Neuronal stem cell (in vitro differentiated cells): ENCODE measurements around the gene CYB5B.

Experiments used
- DNase-seq: peaks from one replicate; pipeline ENCODE4 v3.0.0-alpha.2; 2013; ENCODE audit warnings: low spot score
- H2AFZ ChIP-seq: one replicate; pipeline ENCODE4 v1.6.1; 2013; ENCODE audit warnings: mild to moderate bottlenecking, low read length, inconsistent platforms
- H2AK5ac ChIP-seq: 2 replicates; pipeline ENCODE4 v1.6.1; 2013; ENCODE audit warnings: low read depth, mild to moderate bottlenecking, inconsistent platforms, low read length, moderate library complexity, mixed read lengths
- H2BK120ac ChIP-seq: 2 replicates; pipeline ENCODE4 v1.6.1; 2013; ENCODE audit warnings: low read depth, mild to moderate bottlenecking, inconsistent platforms, low read length, moderate library complexity, mixed read lengths
- H2BK12ac ChIP-seq: one replicate; pipeline ENCODE4 v1.6.1; 2013; ENCODE audit warnings: low read length, inconsistent platforms
- H2BK15ac ChIP-seq: 2 replicates; pipeline ENCODE4 v1.6.1; 2013; ENCODE audit warnings: mild to moderate bottlenecking, low read length, inconsistent platforms, mixed read lengths
- H2BK5ac ChIP-seq: one replicate; pipeline ENCODE4 v1.6.1; 2013; ENCODE audit warnings: inconsistent platforms, mild to moderate bottlenecking, low read length, moderate library complexity
- H3K14ac ChIP-seq: one replicate; pipeline ENCODE4 v1.6.1; 2013; ENCODE audit warnings: low read length, inconsistent platforms
- H3K18ac ChIP-seq: 2 replicates; pipeline ENCODE4 v1.6.1; 2013; ENCODE audit warnings: low read length, inconsistent platforms
- H3K23ac ChIP-seq: 2 replicates; pipeline ENCODE4 v1.6.1; 2013; ENCODE audit warnings: low read depth, mild to moderate bottlenecking, mixed read lengths, low read length, inconsistent platforms; ENCODE audit not compliant: poor library complexity
- H3K27ac ChIP-seq: replicated peaks from 3 replicates; pipeline ENCODE4 v1.5.1; 2013; ENCODE audit warnings: low read length, inconsistent platforms
- H3K27me3 ChIP-seq, 3 experiments: 2 replicates each; pipeline ENCODE4 v1.6.1; 2013; ENCODE audit warnings: low read length in 3 of 3, mild to moderate bottlenecking in 2 of 3, inconsistent platforms in 1 of 3, low read depth in 1 of 3, mixed read lengths in 1 of 3, moderate library complexity in 1 of 3; ENCODE audit not compliant: control insufficient read depth in 3 of 3, insufficient read depth in 3 of 3
- H3K36me3 ChIP-seq, 2 donors: replicated peaks in 1 of 2; 2 replicates each; pipeline ENCODE4 v1.6.1; 2013; ENCODE audit warnings: low read length in 2 of 2; ENCODE audit not compliant: control insufficient read depth in 2 of 2, insufficient read depth in 2 of 2
- H3K4ac ChIP-seq: 2 replicates; pipeline ENCODE4 v1.6.1; 2013; ENCODE audit warnings: inconsistent platforms, mild to moderate bottlenecking, low read length, moderate library complexity
- H3K4me1 ChIP-seq, 2 donors: 1 replicate in 1 of 2; 2 replicates in 1 of 2; pipeline ENCODE4 v1.6.1; 2013; ENCODE audit warnings: low read length in 2 of 2, low read depth in 1 of 2; ENCODE audit not compliant: control insufficient read depth in 2 of 2, insufficient read depth in 1 of 2
- H3K4me2 ChIP-seq: one replicate; pipeline ENCODE4 v1.6.1; 2013; ENCODE audit warnings: mild to moderate bottlenecking, low read length, inconsistent platforms; ENCODE audit not compliant: insufficient read depth, poor library complexity, severe bottlenecking
- H3K4me3 ChIP-seq, 2 donors: 2 replicates each; pipeline ENCODE4 v1.5.1; 2013; ENCODE audit warnings: low read length in 2 of 2, mild to moderate bottlenecking in 2 of 2, inconsistent platforms in 1 of 2, moderate library complexity in 1 of 2
- H3K79me1 ChIP-seq: one replicate; pipeline ENCODE4 v1.6.1; 2013; ENCODE audit warnings: low read depth, mild to moderate bottlenecking, inconsistent platforms, low read length, moderate library complexity
- H3K9ac ChIP-seq: one replicate; pipeline ENCODE4 v1.6.1; 2013; ENCODE audit warnings: mild to moderate bottlenecking, low read depth, low read length, inconsistent platforms; ENCODE audit not compliant: poor library complexity
- H3K9me3 ChIP-seq, 2 donors: replicated peaks in 1 of 2; 2 replicates each; pipeline versions ENCODE3 to v1.6.1; 2013; ENCODE audit warnings: low read length in 2 of 2, mild to moderate bottlenecking in 2 of 2, inconsistent platforms in 1 of 2, low read depth in 1 of 2, mixed read lengths in 1 of 2, moderate library complexity in 1 of 2; ENCODE audit not compliant: control insufficient read depth in 2 of 2, insufficient read depth in 1 of 2
- H4K8ac ChIP-seq: one replicate; pipeline ENCODE4 v1.6.1; 2013; ENCODE audit warnings: low read depth, mild to moderate bottlenecking, inconsistent platforms, low read length, moderate library complexity
- H4K91ac ChIP-seq: one replicate; pipeline ENCODE4 v1.6.1; 2013; ENCODE audit warnings: low read length, low read depth, mild to moderate bottlenecking, inconsistent platforms; ENCODE audit not compliant: poor library complexity
- WGBS, 2 donors: extraction: QIAGEN DNeasy Blood & Tissue Kit; methylation state at CpG; one replicate each; pipeline ENCODE4 v1.1.7; 2013; ENCODE audit warnings: missing lambda C conversion rate in 2 of 2, mixed read lengths in 1 of 2; ENCODE audit not compliant: insufficient read length in 2 of 2, insufficient replicate concordance in 1 of 2; ENCODE audit errors: extremely low coverage in 2 of 2; 5-methylcytosine and 5-hydroxymethylcytosine counted together

The CYB5B gene

GRCh38 chr16:69393898-69394849 lies 30.2 kb upstream of the CYB5B start:
- Histone ChIP-seq H2BK120ac (no peak overlapping the region), H3K4me3 (no peak overlapping the region), H3K27me3 (peaks cover 0 to 5% (median 0%) of the 10 kb centered on the region in 3 experiments), H3K4me1 (peaks cover 0 to 3% of the 10 kb centered on the region in 2 donors), H3K36me3 (no peaks in the 10 kb centered on the region), H3K14ac (no peak overlapping the region), H3K18ac (no peak overlapping the region), H2BK15ac (no peak overlapping the region), H3K23ac (no peak overlapping the region), H2AFZ (peak overlapping the region; percentile 65), H3K27ac (no peak overlapping the region), H2BK5ac (no peak overlapping the region), H3K4me2 (no peak overlapping the region), H4K8ac (no peak overlapping the region), H3K9ac (no peak overlapping the region), H3K4ac (no peak overlapping the region), H2BK12ac (no peak overlapping the region), H3K79me1 (no peaks in the 10 kb centered on the region), H3K9me3 (no peaks in the 10 kb centered on the region), H4K91ac (no peak overlapping the region), H2AK5ac (no peak overlapping the region)
- DNase-seq = no peak
- no CpG with 5 or more reads among the region's 10 CpGs for WGBS, 2 donors

GRCh38 chr16:69395859-69396186 lies 28.6 kb upstream of the CYB5B start:
- no peaks in the 10 kb centered on the region for H3K36me3 ChIP-seq
- no peaks in the 10 kb centered on the region for H3K79me1 ChIP-seq
- no peak for DNase-seq
- no peak overlapping the region for H2AK5ac ChIP-seq
- H2BK120ac ChIP-seq = no peak overlapping the region
- H2AFZ ChIP-seq = peak overlapping the region; percentile 92
- H4K8ac ChIP-seq = no peak overlapping the region
- no peak overlapping the region for H3K27ac ChIP-seq
- H3K18ac ChIP-seq = no peak overlapping the region
- no peak overlapping the region for H3K9ac ChIP-seq
- no peak overlapping the region for H4K91ac ChIP-seq
- peaks cover 0 to 5% (median 0%) of the 10 kb centered on the region in 3 experiments for H3K27me3 ChIP-seq
- no peaks in the 10 kb centered on the region for H3K9me3 ChIP-seq
- no peak overlapping the region for H3K4ac ChIP-seq
- no peak overlapping the region for H2BK15ac ChIP-seq
- no peak overlapping the region for H3K23ac ChIP-seq
- H3K4me3 ChIP-seq = no peak overlapping the region
- no peak overlapping the region for H3K14ac ChIP-seq
- H2BK12ac ChIP-seq = no peak overlapping the region
- H3K4me1 ChIP-seq = peaks cover 0 to 5% of the 10 kb centered on the region in 2 donors
- H2BK5ac ChIP-seq = no peak overlapping the region
- no peak overlapping the region for H3K4me2 ChIP-seq

DNA sequence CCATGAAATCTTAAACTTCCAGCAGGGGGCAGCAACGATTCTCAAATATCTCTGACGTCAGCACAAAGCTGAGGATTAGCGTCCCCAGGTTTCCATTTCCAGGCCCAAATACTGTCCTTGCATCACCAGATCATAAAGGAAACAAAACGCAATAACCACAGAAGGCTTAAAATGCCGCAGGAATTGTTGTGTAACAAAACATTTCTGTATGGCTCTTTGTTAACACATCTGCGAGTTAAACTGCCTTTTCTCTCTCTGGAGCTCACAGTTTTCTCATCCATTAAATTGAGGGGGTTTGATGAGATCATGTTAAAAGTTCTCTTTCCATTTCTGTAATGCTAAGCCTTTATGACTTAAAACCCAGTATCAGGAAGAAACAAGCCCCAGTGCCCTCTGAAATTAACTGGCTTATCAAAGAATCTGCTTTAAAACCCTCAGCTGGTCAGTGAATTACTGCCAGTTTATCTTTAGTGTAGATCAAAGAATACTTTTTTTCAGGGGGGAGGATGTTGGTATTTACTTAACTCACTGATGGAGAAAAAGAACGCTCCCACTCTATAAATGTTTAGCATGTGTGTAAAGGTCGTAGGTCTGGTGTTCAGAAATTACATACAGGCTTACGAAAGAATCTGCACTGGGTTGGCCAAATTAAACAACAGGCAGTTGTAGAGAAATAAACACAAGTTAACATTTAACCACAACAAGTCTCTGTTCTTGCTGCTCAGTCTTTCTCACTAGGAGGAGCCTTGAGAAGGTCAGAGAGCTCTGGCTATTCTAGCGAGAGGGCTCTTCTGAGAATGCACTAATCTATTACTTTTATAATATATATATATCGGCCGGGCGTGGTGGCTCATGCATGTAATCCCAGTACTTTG lies 28.0 kb upstream of the CYB5B start:
- no peak overlapping the region for H2BK5ac ChIP-seq
- no peak overlapping the region for H3K27ac ChIP-seq

More for the DNA sequence above, 28.0 kb upstream of the CYB5B start:
- DNase-seq = peak; percentile 84
- peaks cover 0 to 5% of the 10 kb centered on the region in 2 donors for H3K4me1 ChIP-seq
- H2AFZ ChIP-seq = peak overlapping the region; percentile 92
- no peak overlapping the region for H2BK12ac ChIP-seq
- no peaks in the 10 kb centered on the region for H3K79me1 ChIP-seq
- no peak overlapping the region for H4K91ac ChIP-seq
- no CpG with 5 or more reads among the region's 13 CpGs for WGBS, 2 donors
- no peak overlapping the region for H3K9ac ChIP-seq
- H3K4ac ChIP-seq = no peak overlapping the region
- no peak overlapping the region for H2AK5ac ChIP-seq
- H3K4me2 ChIP-seq = no peak overlapping the region
- H2BK15ac ChIP-seq = no peak overlapping the region
- no peak overlapping the region for H4K8ac ChIP-seq
- no peak overlapping the region for H3K23ac ChIP-seq
- peaks cover 0 to 5% (median 0%) of the 10 kb centered on the region in 3 experiments for H3K27me3 ChIP-seq
- H3K14ac ChIP-seq = no peak overlapping the region
- H2BK120ac ChIP-seq = no peak overlapping the region
- H3K18ac ChIP-seq = no peak overlapping the region
- H3K4me3 ChIP-seq = no peak overlapping the region
- H3K36me3 ChIP-seq = no peaks in the 10 kb centered on the region
- no peaks in the 10 kb centered on the region for H3K9me3 ChIP-seq
